Transverse colon (tissue), 3 donors: ENCODE results near the gene ASB1.

Experiments used
- CTCF ChIP-seq, 5 experiments: fragments of 200-600 bp in 3 of 5; fragments of 450-650 bp in 2 of 5; sonication (generic) in 3 of 5; IDR thresholded peaks; 1 replicate in 2 of 5; 2 replicates in 3 of 5; pipeline ENCODE4 v1.5.1; 2016 to 2017; ENCODE audit warnings: antibody characterized with exemption in 5 of 5, inconsistent platforms in 3 of 5, mild to moderate bottlenecking in 2 of 5, moderate library complexity in 1 of 5
- POLR2A ChIP-seq: fragments of 450-650 bp; IDR thresholded peaks from one replicate; pipeline ENCODE4 v1.6.1; 2016; ENCODE audit warnings: antibody characterized with exemption, mild to moderate bottlenecking, moderate library complexity

DNA sequence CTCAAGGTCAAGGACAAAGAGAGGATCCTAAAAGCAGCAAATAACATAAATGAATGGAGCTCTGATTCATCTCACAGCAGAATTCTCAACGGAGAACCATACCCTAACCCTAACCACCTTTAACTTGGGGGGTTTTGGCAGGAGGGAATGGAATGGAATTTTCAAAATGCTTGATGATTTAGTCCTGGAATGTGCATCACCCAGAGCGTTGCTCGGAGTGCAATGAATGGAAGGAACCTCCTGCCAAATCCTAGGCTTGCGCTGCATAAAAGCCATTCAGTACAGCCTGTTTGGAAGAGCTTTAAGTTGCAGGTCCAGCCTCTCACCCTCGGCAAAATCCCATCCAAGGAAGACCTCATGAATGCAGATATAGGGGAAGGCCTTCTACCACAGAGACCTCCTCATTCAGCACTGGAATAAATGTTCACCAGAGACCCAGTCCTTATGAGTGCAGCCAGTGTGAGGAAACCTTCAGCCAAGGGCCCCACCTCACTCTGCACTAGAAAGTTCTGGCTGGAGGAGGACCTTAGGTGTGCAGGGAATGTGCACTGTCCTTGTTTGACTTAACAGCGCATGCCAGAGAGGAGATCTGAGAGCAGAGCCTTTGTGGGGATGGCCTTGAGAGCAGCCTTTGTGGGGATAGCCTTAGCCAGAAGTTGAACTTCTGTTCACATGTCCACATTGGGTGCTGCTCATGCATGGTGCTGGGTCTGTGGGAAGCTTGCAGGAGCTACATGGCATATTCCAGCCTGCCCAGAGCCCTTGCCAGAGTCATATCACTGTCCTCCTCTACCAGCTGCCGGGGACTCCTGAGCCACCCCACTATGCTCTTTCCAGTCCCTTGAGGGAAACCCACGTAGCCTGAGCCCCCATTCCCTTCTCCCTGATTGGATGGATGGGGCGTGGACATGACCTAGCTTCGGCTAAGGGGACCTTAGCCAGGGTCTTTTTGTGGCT lies 30.5 kb downstream of the ASB1 start:
- no peak for TF ChIP-seq POLR2A
- TF ChIP-seq CTCF (IDR thresholded peaks at IDR 0.05): no peak
